ENCODE measurements around the gene MBLAC1.

DNA sequence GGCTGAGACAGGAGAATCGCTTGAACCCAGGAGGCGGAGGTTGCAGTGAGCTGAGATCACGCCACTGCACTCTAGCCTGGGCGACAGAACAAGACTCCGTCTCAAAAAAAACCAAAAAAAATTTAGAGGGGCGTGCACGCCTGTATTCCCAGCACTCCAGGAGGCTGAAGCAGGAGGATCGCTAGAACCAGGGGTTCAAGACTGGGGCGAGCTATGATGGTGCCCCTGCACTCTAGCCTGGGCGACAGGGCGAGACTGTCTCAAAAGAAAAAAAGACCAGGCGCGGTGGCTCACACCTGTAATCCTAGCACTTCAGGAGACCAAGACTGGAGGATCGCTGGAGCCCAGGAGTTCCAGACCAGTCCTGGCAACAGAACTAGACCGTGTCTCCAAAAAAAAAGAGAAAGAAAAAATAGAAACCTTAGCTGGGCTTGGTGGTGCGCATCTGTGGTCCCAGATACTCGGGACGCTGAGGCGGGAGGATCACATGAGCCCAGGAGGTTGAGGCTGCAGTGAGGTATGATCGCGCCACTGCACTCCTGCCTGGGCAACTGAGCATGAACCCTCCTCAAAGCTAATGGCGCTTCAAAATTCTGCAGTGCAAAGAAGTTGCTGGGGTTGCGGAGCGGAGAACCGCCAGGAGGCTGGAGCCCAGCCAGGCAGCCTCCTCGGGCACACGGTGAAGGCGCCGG is 382 bp upstream of the MBLAC1 start:
- TF ChIP-seq POLR2AphosphoS5 (IDR thresholded peaks at IDR 0.05) (no peak), POLR2A (IDR thresholded peaks at IDR 0.05; ENCODE audit: low read depth) (no peak), EP300 (IDR thresholded peaks at IDR 0.05) (no peak)
- TF ChIP-seq, protein P1, sequence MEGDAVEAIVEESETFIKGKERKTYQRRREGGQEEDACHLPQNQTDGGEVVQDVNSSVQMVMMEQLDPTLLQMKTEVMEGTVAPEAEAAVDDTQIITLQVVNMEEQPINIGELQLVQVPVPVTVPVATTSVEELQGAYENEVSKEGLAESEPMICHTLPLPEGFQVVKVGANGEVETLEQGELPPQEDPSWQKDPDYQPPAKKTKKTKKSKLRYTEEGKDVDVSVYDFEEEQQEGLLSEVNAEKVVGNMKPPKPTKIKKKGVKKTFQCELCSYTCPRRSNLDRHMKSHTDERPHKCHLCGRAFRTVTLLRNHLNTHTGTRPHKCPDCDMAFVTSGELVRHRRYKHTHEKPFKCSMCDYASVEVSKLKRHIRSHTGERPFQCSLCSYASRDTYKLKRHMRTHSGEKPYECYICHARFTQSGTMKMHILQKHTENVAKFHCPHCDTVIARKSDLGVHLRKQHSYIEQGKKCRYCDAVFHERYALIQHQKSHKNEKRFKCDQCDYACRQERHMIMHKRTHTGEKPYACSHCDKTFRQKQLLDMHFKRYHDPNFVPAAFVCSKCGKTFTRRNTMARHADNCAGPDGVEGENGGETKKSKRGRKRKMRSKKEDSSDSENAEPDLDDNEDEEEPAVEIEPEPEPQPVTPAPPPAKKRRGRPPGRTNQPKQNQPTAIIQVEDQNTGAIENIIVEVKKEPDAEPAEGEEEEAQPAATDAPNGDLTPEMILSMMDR (IDR thresholded peaks at IDR 0.05), result no peak
